ENCODE results near the gene AUTS2. TPM values are rescaled to one million over a fixed set of nuclear protein-coding genes. Genes with fewer than 3 reads are reported as not detected.
"Not testable (repeated sequence)": the region's sequence is repeated elsewhere in the genome, so short reads cannot be mapped to it uniquely, and the experiment has no call there.

Gene AUTS2
- total RNA-seq, 1 experiment from 2014 or later = 2.5 TPM

DNA sequence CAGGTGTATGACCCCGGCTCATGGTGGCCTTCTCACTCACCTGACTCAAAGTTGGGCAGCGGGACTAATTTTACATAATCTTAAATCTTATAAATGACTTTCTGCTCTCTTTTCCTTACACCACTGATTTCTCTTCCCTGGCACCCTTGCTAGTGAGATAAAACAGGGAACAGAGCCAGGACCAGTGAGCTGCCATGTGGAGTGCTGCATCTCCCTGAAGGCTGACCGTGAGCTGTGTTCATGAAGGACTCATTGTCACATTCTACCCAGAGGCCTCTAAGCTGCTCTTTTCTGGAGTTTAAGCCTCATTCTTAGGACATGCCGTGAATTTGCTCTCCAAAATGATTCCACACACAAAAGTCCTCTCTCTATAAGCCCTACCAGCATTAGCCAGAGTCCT is 762.3 kb downstream of the AUTS2 start:
- BruUV-seq (replicated peaks) = no TSS peak

DNA sequence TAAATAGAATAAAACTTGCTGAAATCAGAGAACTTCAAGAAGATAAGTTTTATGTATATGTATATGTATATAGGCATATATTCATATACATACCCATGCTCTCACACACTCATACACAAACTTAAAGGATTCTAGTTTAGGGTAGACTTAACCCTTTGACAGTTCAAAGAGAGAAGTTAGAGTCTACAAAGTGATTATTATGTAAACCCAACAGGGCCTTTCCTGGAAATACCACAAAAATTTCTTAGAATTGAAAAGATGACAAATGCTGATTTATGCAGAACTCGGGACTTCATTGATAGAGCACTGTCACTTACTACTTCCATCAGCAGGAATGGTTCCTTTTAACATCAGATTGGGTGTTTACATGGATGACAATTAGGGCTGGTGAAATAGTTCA is 763.5 kb downstream of the AUTS2 start:
- Histone ChIP-seq H3K27me3 (ENCODE audit: control insufficient read depth, insufficient read depth, low read length) (peaks cover 2% of the 10 kb centered on the region), H3K4me1 (ENCODE audit: control insufficient read depth, insufficient read depth, low read length) (no peaks in the 10 kb centered on the region), H3K36me3 (ENCODE audit: control insufficient read depth, insufficient read depth, low read length) (no peaks in the 10 kb centered on the region), H3K4me3 (ENCODE audit: low read depth in 2 of 2, low read length in 2 of 2) (no peak overlapping the region), H3K9me3 (ENCODE audit: control insufficient read depth, insufficient read depth, low read depth, low read length) (no peaks in the 10 kb centered on the region), H3K27ac (ENCODE audit: low read length) (no peak overlapping the region)
- no TSS peak for BruUV-seq (replicated peaks)
- TF ChIP-seq TCF7L2 (IDR thresholded peaks at IDR 0.05; ENCODE audit: low read depth, low read length) (no peak), POLR2AphosphoS5 (IDR thresholded peaks at IDR 0.05; ENCODE audit: low read depth, low read length) (no peak), SIN3A (IDR thresholded peaks at IDR 0.05; ENCODE audit: borderline replicate concordance, insufficient read depth, low read depth, low read length) (no peak)
- TF ChIP-seq, protein P1, sequence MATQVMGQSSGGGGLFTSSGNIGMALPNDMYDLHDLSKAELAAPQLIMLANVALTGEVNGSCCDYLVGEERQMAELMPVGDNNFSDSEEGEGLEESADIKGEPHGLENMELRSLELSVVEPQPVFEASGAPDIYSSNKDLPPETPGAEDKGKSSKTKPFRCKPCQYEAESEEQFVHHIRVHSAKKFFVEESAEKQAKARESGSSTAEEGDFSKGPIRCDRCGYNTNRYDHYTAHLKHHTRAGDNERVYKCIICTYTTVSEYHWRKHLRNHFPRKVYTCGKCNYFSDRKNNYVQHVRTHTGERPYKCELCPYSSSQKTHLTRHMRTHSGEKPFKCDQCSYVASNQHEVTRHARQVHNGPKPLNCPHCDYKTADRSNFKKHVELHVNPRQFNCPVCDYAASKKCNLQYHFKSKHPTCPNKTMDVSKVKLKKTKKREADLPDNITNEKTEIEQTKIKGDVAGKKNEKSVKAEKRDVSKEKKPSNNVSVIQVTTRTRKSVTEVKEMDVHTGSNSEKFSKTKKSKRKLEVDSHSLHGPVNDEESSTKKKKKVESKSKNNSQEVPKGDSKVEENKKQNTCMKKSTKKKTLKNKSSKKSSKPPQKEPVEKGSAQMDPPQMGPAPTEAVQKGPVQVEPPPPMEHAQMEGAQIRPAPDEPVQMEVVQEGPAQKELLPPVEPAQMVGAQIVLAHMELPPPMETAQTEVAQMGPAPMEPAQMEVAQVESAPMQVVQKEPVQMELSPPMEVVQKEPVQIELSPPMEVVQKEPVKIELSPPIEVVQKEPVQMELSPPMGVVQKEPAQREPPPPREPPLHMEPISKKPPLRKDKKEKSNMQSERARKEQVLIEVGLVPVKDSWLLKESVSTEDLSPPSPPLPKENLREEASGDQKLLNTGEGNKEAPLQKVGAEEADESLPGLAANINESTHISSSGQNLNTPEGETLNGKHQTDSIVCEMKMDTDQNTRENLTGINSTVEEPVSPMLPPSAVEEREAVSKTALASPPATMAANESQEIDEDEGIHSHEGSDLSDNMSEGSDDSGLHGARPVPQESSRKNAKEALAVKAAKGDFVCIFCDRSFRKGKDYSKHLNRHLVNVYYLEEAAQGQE (IDR thresholded peaks at IDR 0.05; ENCODE audit: insufficient read depth in 1 of 2, low read depth in 2 of 2, low read length in 1 of 2) = no peak
- TF ChIP-seq, protein P2, sequence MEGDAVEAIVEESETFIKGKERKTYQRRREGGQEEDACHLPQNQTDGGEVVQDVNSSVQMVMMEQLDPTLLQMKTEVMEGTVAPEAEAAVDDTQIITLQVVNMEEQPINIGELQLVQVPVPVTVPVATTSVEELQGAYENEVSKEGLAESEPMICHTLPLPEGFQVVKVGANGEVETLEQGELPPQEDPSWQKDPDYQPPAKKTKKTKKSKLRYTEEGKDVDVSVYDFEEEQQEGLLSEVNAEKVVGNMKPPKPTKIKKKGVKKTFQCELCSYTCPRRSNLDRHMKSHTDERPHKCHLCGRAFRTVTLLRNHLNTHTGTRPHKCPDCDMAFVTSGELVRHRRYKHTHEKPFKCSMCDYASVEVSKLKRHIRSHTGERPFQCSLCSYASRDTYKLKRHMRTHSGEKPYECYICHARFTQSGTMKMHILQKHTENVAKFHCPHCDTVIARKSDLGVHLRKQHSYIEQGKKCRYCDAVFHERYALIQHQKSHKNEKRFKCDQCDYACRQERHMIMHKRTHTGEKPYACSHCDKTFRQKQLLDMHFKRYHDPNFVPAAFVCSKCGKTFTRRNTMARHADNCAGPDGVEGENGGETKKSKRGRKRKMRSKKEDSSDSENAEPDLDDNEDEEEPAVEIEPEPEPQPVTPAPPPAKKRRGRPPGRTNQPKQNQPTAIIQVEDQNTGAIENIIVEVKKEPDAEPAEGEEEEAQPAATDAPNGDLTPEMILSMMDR (IDR thresholded peaks at IDR 0.05) = no peak
- POLR2A ChIA-PET = no interaction called here
- no peak for DNase-seq (ENCODE audit: low read depth, low spot score)
- ATAC-seq = no peak
- intact Hi-C loops (cut with micrococcal nuclease; ENCODE audit: unreplicated experiment) (no loop called here), in situ Hi-C loops (cut with HindIII; ENCODE audit: low pct_unique_long_range_greater_than_20kb, low sequenced_read_pairs) (no loop called here)
- CTCF ChIA-PET = no interaction called here

More for the DNA sequence above, 762.3 kb downstream of the AUTS2 start:
- Histone ChIP-seq H3K4me1 (ENCODE audit: control insufficient read depth, insufficient read depth, low read length) (no peaks in the 10 kb centered on the region), H3K9me3 (ENCODE audit: control insufficient read depth, insufficient read depth, low read depth, low read length) (no peaks in the 10 kb centered on the region), H3K27me3 (ENCODE audit: control insufficient read depth, insufficient read depth, low read length) (peaks cover 2% of the 10 kb centered on the region), H3K36me3 (ENCODE audit: control insufficient read depth, insufficient read depth, low read length) (no peaks in the 10 kb centered on the region), H3K4me3 (ENCODE audit: low read depth in 2 of 2, low read length in 2 of 2) (no peak overlapping the region), H3K27ac (ENCODE audit: low read length) (no peak overlapping the region)
- CTCF ChIA-PET = no interaction called here
- POLR2A ChIA-PET = no interaction called here
- ATAC-seq (no peak), DNase-seq (ENCODE audit: low read depth, low spot score) (no peak)
- TF ChIP-seq TCF7L2 (IDR thresholded peaks at IDR 0.05; ENCODE audit: low read depth, low read length) = no peak
- no peak for TF ChIP-seq SIN3A (IDR thresholded peaks at IDR 0.05; ENCODE audit: borderline replicate concordance, insufficient read depth, low read depth, low read length)
- TF ChIP-seq, protein P2 (IDR thresholded peaks at IDR 0.05) = no peak
- no peak for TF ChIP-seq POLR2AphosphoS5 (IDR thresholded peaks at IDR 0.05; ENCODE audit: low read depth, low read length)
- TF ChIP-seq, protein P1 (IDR thresholded peaks at IDR 0.05; ENCODE audit: insufficient read depth in 1 of 2, low read depth in 2 of 2, low read length in 1 of 2) = no peak
- in situ Hi-C loops (cut with HindIII; ENCODE audit: low pct_unique_long_range_greater_than_20kb, low sequenced_read_pairs) (no loop called here), intact Hi-C loops (cut with micrococcal nuclease; ENCODE audit: unreplicated experiment) (no loop called here)

DNA sequence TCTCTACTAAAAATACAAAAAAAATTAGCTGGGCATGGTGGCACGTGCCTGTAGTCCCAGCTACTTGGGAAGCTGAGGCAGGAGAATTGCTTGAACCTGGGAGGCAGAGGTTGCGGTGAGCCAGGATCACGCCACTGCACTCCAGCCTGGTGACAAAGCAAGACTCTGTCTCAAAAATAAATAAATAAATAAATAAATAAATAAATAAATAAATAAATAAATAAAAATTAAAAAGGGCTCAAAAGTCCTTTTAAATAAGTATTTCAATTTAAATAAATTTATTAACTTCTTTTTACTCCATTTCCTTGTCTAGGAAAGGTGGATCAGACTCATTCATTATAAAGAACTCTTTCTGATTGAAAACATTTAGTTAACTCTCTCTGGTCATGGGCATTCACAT is 766.1 kb downstream of the AUTS2 start:
- DNase-seq (ENCODE audit: low read depth, low spot score); H3K4me3 ChIP-seq (ENCODE audit: low read depth in 2 of 2, low read length in 2 of 2); in situ Hi-C loops (cut with HindIII; ENCODE audit: low pct_unique_long_range_greater_than_20kb, low sequenced_read_pairs); intact Hi-C loops (cut with micrococcal nuclease; ENCODE audit: unreplicated experiment); H3K36me3 ChIP-seq (ENCODE audit: control insufficient read depth, insufficient read depth, low read length); POLR2A ChIA-PET; CTCF ChIA-PET; H3K27me3 ChIP-seq (ENCODE audit: control insufficient read depth, insufficient read depth, low read length); H3K27ac ChIP-seq (ENCODE audit: low read length); BruUV-seq (replicated peaks); ATAC-seq; H3K9me3 ChIP-seq (ENCODE audit: control insufficient read depth, insufficient read depth, low read depth, low read length); H3K4me1 ChIP-seq (ENCODE audit: control insufficient read depth, insufficient read depth, low read length): not testable (repeated sequence)

Data from Panc1 (cell line).